Immature natural killer cell (primary cell): Measurements from ENCODE around the gene UBA52. TPM values are rescaled to one million over a fixed set of nuclear protein-coding genes. Genes with fewer than 3 reads are reported as not detected.
"Not testable (repeated sequence)": the region's sequence is repeated elsewhere in the genome, so short reads cannot be mapped to it uniquely, and the experiment has no call there.

ENCODE experiments used
- DNase-seq, 3 donors: peaks; one replicate each; pipeline ENCODE4 v3.0.0; 2022; ENCODE audit warnings: mixed read lengths in 1 of 3
- H3K27ac Mint-ChIP-seq, 6 donors: one replicate each; pipeline ENCODE4 v1.8.0; 2020; ENCODE audit warnings: mixed read lengths in 6 of 6, mild to moderate bottlenecking in 5 of 6, inconsistent platforms in 4 of 6, moderate library complexity in 3 of 6
- H3K27me3 Mint-ChIP-seq, 3 donors: one replicate each; pipeline ENCODE4 v1.8.0; 2020 to 2021; ENCODE audit warnings: low read depth in 3 of 3, mild to moderate bottlenecking in 3 of 3, mixed read lengths in 3 of 3, moderate library complexity in 3 of 3, inconsistent platforms in 1 of 3
- H3K36me3 Mint-ChIP-seq, 3 donors: one replicate each; pipeline ENCODE4 v1.8.0; 2020; ENCODE audit warnings: mixed read lengths in 3 of 3, inconsistent platforms in 2 of 3, mild to moderate bottlenecking in 2 of 3
- H3K4me1 Mint-ChIP-seq, 2 donors: one replicate each; pipeline ENCODE4 v1.8.0; 2020; ENCODE audit warnings: inconsistent platforms in 2 of 2, mild to moderate bottlenecking in 2 of 2, mixed read lengths in 2 of 2, moderate library complexity in 1 of 2
- H3K4me3 Mint-ChIP-seq, 5 donors: one replicate each; pipeline ENCODE4 v1.8.0; 2020; ENCODE audit warnings: mild to moderate bottlenecking in 5 of 5, mixed read lengths in 5 of 5, inconsistent platforms in 3 of 5, moderate library complexity in 3 of 5
- H3K9me3 Mint-ChIP-seq, 6 donors: one replicate each; pipeline ENCODE4 v1.8.0; 2020; ENCODE audit warnings: mild to moderate bottlenecking in 6 of 6, mixed read lengths in 6 of 6, inconsistent platforms in 4 of 6, moderate library complexity in 3 of 6
- polyA plus RNA-seq, 3 donors: library from polyadenylated mRNA; unstranded; fragments of 300-500 nt; fragmentation: Illumina TruSeq; gene quantifications; one replicate each; pipeline ENCODE4 v1.2.3, GENCODE V29; 2021

The UBA52 gene
- polyA plus RNA-seq: 1,000 to 10,000 TPM in 1 of 3 donors, 100 to 1,000 TPM in 2; 613 to 1,093 (median 997) TPM

DNA sequence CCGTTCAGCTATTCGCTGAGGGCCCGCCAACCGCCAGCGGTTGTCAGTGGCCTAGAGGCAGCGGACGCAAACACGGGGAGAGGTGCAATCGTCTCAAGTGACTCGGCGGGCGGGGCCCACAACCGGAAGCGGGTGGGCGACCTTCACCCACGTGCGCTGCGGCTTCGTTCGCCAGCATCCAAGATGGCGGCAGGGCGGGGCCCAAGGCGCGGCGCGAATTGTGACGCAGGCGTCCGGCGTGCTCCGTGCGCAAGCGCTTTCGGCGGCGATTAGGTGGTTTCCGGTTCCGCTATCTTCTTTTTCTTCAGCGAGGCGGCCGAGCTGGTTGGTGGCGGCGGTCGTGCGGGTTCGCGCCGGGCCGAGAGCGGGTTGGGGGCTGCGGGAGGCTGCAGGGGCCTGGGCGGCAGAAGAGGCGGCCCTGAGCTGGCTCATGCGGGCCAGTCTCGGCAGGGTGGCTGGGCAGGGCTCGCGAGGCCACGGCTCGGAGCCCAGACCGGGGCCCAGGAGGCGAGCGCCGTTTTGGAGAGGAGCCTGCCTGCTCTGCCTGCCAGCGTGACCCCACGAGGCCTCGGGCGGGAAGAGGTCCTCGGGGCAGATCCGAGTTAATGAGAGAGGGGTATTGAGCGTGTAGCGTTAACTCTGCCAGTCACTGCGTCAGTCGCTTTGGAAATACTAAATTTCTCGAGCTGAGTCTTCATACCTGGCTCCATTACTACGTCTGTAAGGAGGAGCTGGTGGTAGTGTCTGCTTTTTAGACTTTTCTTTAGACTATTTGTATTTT, at the start of gene UBA52:
Gene UBA52 (plus strand): TSS at position 294 of the 781 bp plus-strand sequence. CDS start 1,444 bp downstream, outside the sequence.
- peak within 1 kb of the TSS; percentile 86 to 95 (median 93) for H3K4me3 Mint-ChIP-seq
- peaks cover 24 to 28% of the 10 kb centered on the region in 2 donors for H3K4me1 Mint-ChIP-seq
- H3K36me3 Mint-ChIP-seq: peaks cover 3 to 25% (median 14%) of the 10 kb centered on the region in 3 donors
- peak; percentile 99 to 100 (median 99) for DNase-seq
- H3K27ac Mint-ChIP-seq: peak within 1 kb of the TSS; percentile 91 to 99 (median 96)
- no peaks in the 10 kb centered on the region for H3K9me3 Mint-ChIP-seq
- H3K27me3 Mint-ChIP-seq: peaks cover 6 to 17% (median 16%) of the 10 kb centered on the region in 3 donors

DNA sequence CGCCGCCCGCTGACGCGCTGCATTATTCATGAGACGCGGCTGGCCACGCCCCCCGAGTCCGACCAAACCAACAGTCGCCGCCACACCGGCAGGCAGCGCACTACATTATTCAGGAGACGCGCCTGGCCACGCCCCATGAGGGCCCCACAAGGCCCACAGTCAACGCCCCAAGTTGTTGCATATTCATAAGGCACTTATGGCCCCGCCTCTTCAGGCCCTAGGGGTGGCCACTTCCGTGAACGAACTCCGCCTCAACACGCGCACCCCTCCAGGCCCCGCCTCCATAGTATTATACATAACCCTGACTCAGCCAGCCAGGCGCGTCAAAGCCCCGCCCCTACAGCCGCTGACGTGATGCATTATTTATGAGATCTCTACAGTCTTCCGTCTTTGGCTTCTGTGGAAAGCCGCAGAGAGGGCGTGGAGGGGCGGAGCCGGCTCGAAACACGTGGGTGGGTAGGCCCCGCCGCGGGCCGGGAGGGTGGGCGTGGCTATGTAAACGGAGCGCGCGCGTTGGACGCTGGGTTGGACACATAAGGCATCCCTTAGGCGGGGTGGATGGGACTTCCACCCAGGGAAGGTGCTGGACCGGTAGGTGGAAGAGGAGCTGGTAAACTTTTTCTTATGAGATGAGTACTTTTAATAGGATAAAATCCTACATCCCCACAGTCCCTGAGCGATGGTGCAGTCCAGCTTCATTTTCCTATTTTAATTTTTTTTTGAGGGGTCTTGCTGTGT, 49.4 kb upstream of the UBA52 start:
- peak; percentile 100 for DNase-seq
- H3K36me3 Mint-ChIP-seq: no peaks in the 10 kb centered on the region
- H3K27ac Mint-ChIP-seq: peak overlapping the region; percentile 93 to 97 (median 96)
- peaks cover 4 to 13% (median 10%) of the 10 kb centered on the region in 3 donors for H3K27me3 Mint-ChIP-seq
- H3K4me1 Mint-ChIP-seq: peaks cover 19 to 29% of the 10 kb centered on the region in 2 donors
- H3K4me3 Mint-ChIP-seq: peak overlapping the region; percentile 90 to 99 (median 95)
- no peaks in the 10 kb centered on the region for H3K9me3 Mint-ChIP-seq

DNA sequence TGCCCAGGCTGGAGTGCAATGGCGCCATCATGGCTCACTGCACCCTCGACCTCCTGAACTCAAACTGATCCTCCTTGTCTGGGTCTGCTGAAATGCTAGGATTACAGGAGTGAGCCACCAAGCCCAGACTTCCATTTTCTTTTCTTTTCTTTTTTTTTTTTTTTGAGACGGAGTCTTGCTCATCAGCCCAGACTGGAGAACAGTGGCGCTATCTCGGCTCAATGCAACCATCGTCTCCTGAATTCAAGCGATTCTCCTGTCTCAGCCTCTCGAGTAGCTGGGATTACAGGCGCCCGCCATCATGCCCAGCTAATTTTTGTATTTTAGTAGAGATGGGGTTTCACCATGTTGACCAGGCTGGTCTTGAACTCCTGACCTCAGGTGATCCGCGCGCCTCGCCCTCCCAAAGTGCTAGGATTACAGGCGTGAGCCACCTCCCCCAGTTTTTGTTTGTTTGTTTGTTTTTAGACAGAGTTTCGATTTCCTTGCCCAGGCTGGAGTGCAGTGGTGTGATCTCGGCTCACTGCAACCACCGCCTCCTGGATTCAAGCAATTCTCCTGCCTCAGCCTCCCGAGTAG, 48.7 kb upstream of the UBA52 start:
- H3K4me1 Mint-ChIP-seq: peaks cover 19 to 29% of the 10 kb centered on the region in 2 donors
- not testable (repeated sequence) for H3K9me3 Mint-ChIP-seq, H3K36me3 Mint-ChIP-seq, DNase-seq
- H3K4me3 Mint-ChIP-seq: peak overlapping the region in 3 of 5 donors; percentile 90 to 99 (median 94)
- H3K27ac Mint-ChIP-seq: peak overlapping the region; percentile 93 to 97 (median 96)
- peaks cover 4 to 13% (median 10%) of the 10 kb centered on the region in 3 donors for H3K27me3 Mint-ChIP-seq

DNA sequence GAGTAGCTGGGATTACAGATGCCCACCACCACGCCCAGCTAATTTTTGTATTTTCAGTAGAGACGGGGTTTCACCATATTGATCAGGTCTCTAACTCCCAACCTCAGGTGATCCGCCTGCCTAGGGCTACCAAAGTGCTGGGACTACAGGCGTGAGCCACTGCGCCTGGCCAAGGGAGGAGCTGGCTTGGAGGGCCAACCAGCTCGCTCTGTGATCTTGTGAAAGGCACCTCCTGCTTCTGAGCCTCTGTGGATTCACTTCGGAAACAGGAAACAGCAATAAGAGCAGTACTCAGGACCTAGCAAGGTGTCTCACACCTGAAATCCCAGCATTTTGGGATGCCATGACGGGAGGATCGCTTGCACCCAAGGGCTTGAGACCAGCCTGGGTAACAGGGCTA, 47.8 kb upstream of the UBA52 start:
- no peak for DNase-seq
- Mint-ChIP-seq H3K4me1 (peaks cover 18 to 29% of the 10 kb centered on the region in 2 donors), H3K9me3 (no peaks in the 10 kb centered on the region), H3K27ac (peak overlapping the region in 2 of 6 donors; percentile 96 to 97), H3K4me3 (no peak overlapping the region), H3K27me3 (peaks cover 4 to 13% (median 10%) of the 10 kb centered on the region in 3 donors), H3K36me3 (no peaks in the 10 kb centered on the region)

DNA sequence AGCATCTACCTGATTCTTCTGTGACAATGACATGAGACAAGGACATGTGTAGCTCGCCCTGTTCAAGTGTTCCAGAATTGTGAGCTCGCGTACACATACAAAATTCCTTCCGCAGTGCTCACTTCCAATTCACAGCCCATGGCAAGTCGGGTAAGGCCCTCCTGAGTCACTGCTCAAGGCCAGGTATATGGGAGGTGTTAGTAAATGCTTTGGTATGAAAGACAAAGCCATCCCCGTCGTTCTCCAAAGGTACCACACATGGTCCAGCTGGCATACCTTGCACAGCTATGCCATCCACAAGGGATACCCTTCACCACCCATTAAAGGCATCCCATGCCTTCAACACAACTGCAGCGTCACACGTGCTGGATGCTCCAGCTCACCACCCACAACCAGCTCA, 45.3 kb upstream of the UBA52 start:
- Mint-ChIP-seq H3K27me3 (peaks cover 4 to 11% (median 7%) of the 10 kb centered on the region in 3 donors), H3K27ac (no peak overlapping the region), H3K4me3 (no peak overlapping the region), H3K4me1 (peaks cover 2 to 5% of the 10 kb centered on the region in 2 donors), H3K36me3 (no peaks in the 10 kb centered on the region), H3K9me3 (no peaks in the 10 kb centered on the region)
- DNase-seq: no peak

DNA sequence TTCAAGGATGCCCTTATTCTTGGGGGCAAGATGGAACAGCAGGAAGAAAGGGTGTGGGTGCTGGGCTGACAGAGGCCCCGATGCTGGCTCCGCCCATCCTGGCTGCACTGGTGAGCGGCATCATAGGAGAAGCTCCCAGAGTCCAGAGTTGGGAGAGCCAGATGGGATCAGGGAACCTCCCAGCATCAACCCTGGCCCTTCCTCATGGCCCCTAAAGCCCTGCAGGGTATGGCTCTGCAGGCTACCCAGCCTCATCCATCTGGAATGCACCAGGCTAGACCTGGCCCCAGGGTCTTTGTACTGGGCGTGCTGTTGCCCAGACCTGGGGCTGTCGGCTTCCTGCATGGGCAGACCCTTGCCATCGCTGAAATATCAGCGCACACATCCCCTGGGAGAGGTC, 41.9 kb upstream of the UBA52 start:
- Mint-ChIP-seq H3K9me3 (no peaks in the 10 kb centered on the region), H3K36me3 (peaks cover 0 to 4% (median 4%) of the 10 kb centered on the region in 3 donors), H3K4me3 (no peak overlapping the region), H3K4me1 (no peaks in the 10 kb centered on the region), H3K27ac (no peak overlapping the region), H3K27me3 (no peaks in the 10 kb centered on the region)
- no peak for DNase-seq

DNA sequence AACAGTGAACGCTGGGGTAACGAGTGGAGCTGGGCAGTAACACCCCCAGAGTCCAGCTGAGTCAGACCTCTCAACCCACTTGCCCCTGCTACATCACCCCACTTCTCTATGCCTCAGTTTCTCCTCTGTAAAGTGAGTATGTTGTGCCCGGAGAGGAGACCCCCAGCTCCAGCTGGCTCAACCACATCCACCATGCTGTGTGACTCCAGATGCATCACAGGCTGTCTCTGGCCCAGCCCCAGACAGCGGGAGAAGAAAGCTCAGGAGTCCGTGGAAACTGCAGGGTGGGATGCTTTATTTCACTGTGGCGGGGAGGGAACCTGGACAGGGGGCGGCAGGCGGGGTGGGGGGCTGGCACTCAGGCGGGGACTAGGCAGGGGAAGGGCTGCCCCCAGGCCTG, 40.2 kb upstream of the UBA52 start:
- H3K4me1 Mint-ChIP-seq: no peaks in the 10 kb centered on the region
- H3K36me3 Mint-ChIP-seq: peaks cover 1 to 7% (median 6%) of the 10 kb centered on the region in 3 donors
- H3K4me3 Mint-ChIP-seq: no peak overlapping the region
- H3K27ac Mint-ChIP-seq: no peak overlapping the region
- no peak for DNase-seq
- H3K9me3 Mint-ChIP-seq: no peaks in the 10 kb centered on the region
- no peaks in the 10 kb centered on the region for H3K27me3 Mint-ChIP-seq

DNA sequence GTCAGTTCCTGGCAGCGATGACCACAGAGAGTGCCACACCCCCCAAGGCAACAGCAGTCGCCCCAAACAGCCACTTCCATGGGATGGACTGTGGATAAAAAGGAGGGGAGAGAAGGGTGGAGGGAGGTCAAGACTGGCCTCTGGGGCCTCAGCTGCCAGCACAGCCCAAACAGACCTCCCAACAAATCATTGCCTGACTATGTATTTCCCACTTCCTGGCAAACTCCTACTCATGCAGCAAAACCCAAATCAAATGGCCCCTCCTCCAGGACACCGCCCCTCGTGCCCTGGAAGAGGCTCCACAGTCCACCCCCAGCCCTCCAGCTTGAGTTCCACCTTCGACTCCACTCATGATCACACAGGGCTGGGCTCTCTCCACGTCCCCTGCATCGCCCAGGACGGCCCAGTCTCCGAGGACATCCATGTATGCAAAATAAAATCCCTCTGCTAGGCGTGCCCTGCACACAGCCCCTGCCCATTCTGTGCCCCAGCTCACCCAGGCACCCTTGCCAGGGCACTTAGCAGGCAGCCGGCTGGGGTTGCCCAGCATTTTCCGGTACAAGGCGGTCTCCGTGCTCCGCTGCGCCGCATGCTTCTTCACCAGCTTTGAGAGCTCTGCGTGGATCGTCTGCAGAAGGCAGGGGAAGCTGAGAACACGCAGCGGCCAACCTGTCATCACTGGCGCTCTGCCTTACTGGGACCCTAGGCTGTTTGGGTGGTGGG, 39.3 kb upstream of the UBA52 start:
- Mint-ChIP-seq H3K27me3 (no peaks in the 10 kb centered on the region), H3K36me3 (peaks cover 4 to 9% (median 7%) of the 10 kb centered on the region in 3 donors), H3K4me1 (no peaks in the 10 kb centered on the region), H3K9me3 (no peaks in the 10 kb centered on the region), H3K4me3 (no peak overlapping the region), H3K27ac (no peak overlapping the region)
- no peak for DNase-seq

DNA sequence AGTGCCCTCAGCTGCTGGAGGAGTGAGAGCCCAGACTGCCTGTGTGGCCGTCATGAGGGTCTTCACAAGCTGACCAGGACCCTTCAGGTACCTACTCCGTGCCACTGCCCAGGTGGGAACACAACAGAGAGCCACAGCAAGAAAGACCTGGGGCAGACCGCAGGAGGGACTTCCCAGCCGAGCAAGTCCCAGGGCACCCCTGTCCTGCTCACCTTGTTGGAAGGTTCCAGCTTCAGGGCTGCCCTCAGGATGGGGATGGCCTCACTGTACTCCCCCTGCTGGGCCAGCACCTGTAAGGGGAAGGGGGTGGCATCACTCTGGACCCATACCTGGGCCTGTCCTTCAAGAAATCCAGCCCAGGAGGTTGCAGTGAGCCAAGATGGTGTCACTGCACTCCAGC, 38.6 kb upstream of the UBA52 start:
- Mint-ChIP-seq H3K36me3 (peaks cover 4 to 9% (median 7%) of the 10 kb centered on the region in 3 donors), H3K27ac (no peak overlapping the region), H3K4me3 (no peak overlapping the region), H3K4me1 (no peaks in the 10 kb centered on the region), H3K9me3 (no peaks in the 10 kb centered on the region), H3K27me3 (peaks cover 0 to 2% (median 0%) of the 10 kb centered on the region in 3 donors)
- no peak for DNase-seq

DNA sequence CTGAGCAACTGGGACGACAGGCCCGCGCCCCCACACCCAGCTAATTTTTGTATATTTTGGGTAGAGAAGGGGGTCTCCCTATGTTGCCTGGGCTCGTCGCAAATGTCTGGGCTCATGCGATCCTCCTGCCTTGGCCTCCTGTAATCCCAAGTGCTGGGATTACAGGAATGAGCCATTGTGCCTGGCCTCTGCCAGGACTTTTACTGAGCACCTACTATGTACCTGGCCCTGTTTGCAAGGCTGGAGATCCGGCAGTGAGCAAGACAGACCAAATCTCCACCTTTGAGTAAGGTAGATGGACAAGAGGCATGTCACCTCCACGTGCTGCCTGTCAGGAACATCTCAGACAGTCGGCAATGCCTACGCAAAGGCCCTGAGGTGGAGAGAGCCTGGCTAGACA, 35.2 kb upstream of the UBA52 start:
- H3K4me1 Mint-ChIP-seq: peaks cover 4 to 9% of the 10 kb centered on the region in 2 donors
- peak overlapping the region in 1 of 6 donors; percentile 62 for H3K27ac Mint-ChIP-seq
- H3K9me3 Mint-ChIP-seq: no peaks in the 10 kb centered on the region
- H3K36me3 Mint-ChIP-seq: peaks cover 4 to 9% (median 7%) of the 10 kb centered on the region in 3 donors
- peaks cover 0 to 3% (median 0%) of the 10 kb centered on the region in 3 donors for H3K27me3 Mint-ChIP-seq
- H3K4me3 Mint-ChIP-seq: no peak overlapping the region
- DNase-seq: no peak

DNA sequence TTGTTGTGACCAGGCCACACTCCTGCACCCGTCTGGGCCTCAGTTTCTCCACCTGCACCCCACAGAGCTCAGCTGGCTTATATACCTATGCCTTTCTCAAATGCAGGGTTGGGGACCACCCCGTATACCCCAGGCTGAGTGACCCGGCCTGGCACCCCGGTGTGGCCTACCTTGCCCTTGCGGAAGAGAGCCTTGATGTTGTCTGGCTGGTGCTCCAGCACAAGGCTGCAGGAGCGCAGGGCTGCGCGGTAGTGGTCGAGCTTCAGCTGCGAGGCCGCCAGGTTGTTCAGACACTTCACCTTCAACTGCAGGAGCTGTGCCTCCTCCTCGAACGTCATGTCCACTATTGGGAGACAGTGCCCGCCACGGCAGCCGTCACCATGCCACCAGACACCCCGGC, 34.2 kb upstream of the UBA52 start:
- H3K27me3 Mint-ChIP-seq: peaks cover 0 to 5% (median 0%) of the 10 kb centered on the region in 3 donors
- no peak overlapping the region for H3K4me3 Mint-ChIP-seq
- DNase-seq: no peak
- peaks cover 4 to 7% (median 7%) of the 10 kb centered on the region in 3 donors for H3K36me3 Mint-ChIP-seq
- H3K4me1 Mint-ChIP-seq: peaks cover 11 to 17% of the 10 kb centered on the region in 2 donors
- no peaks in the 10 kb centered on the region for H3K9me3 Mint-ChIP-seq
- H3K27ac Mint-ChIP-seq: no peak overlapping the region

DNA sequence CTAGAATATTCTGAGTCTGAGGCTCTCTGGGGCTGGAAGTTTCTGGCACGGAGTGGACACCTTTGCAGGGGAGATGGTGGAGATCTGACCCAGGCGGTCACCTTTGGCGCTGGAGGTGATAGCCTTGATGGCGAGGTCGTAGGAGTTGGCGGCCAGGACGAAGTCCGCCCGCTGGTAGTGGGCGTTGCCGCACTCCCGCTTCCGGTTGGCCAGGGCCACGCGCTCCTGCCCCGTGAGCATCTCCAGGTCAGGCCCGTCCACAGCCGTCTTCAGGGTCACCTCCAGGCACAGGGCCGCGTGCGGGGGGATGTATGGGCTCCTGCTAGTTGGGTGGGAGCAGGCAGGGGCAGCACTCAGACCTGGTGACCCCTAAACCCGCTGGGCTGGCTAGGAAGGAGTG, 33.5 kb upstream of the UBA52 start:
- Mint-ChIP-seq H3K27ac (no peak overlapping the region), H3K9me3 (no peaks in the 10 kb centered on the region), H3K27me3 (peaks cover 0 to 5% (median 0%) of the 10 kb centered on the region in 3 donors), H3K4me1 (peaks cover 14 to 20% of the 10 kb centered on the region in 2 donors), H3K4me3 (no peak overlapping the region), H3K36me3 (peaks cover 4 to 7% (median 6%) of the 10 kb centered on the region in 3 donors)
- DNase-seq: no peak

DNA sequence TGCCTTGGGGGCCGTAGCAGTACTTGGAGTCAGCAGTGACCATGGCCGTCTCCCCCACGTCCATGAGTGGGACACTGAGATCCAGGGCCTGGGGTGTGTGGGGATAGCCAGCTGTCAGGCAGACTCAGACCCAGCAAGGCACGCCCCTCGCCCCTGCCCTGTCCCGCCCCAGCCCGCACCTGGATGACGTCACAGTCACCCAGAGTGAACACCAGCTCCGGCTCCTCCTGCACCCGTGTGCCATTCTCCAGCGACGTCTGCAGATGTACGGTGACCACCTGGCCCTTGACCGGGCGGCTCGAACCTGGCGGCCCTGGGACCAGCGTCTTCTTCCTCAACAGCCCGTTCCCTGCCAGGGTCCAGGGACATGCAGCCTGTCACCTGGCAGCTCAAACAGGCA, 32.3 kb upstream of the UBA52 start:
- peaks cover 0 to 9% (median 0%) of the 10 kb centered on the region in 3 donors for H3K27me3 Mint-ChIP-seq
- H3K27ac Mint-ChIP-seq: no peak overlapping the region
- no peaks in the 10 kb centered on the region for H3K9me3 Mint-ChIP-seq
- DNase-seq: no peak
- no peak overlapping the region for H3K4me3 Mint-ChIP-seq
- peaks cover 21 to 27% of the 10 kb centered on the region in 2 donors for H3K4me1 Mint-ChIP-seq
- peaks cover 4 to 6% (median 5%) of the 10 kb centered on the region in 3 donors for H3K36me3 Mint-ChIP-seq
